GM11168 (cell line): ENCODE measurements around the gene FAM120AOS.

Experiments
- in situ Hi-C: fragments of 300-500 bp; cut with MboI; formaldehyde crosslinking; loops from one replicate; pipeline ENCODE4 v1.12.0; 2022; ENCODE audit warnings: low sequenced_read_pairs; ENCODE audit not compliant: unreplicated experiment

The FAM120AOS gene

GRCh38 chr9:93397661-93398373, 55.6 kb downstream of the FAM120AOS start:
- in situ Hi-C loops: no loop called here
